MCF 10A (cell line): Measurements from ENCODE around the gene NPHS1. TPM values are rescaled to one million over a fixed set of nuclear protein-coding genes. Genes with fewer than 3 reads are reported as not detected.
"Not testable (repeated sequence)": the region's sequence is repeated elsewhere in the genome, so short reads cannot be mapped to it uniquely, and the experiment has no call there.

Experiments
- BruUV-seq: library from RNA; stranded (reverse); fragments of 400-500 nt; replicated peaks from 2 replicates; lab custom pipeline; 2021; lab: Mats Ljungman, UMichigan
- CTCF ChIA-PET: fragments of 300-600 bp; sonication (Branson Sonifier 250); formaldehyde crosslinking; extraction: SDS; loops from one replicate; lab custom pipeline; 2021; ENCODE audit warnings: antibody characterized with exemption, inconsistent platforms; lab: Yijun Ruan, JAX
- POLR2A ChIA-PET: fragments of 300-600, 350-650 bp; sonication (Branson Sonifier 250); formaldehyde crosslinking; extraction: SDS; loops from one replicate; lab custom pipeline; 2020; ENCODE audit warnings: antibody characterized with exemption, inconsistent platforms; lab: Yijun Ruan, JAX
- DNase-seq: peaks from one replicate; pipeline ENCODE4 v3.0.0-alpha.2; 2018; ENCODE audit not compliant: unreplicated experiment
- H3K27ac Mint-ChIP-seq: one replicate; pipeline ENCODE4 v1.8.0; 2022; ENCODE audit warnings: mild to moderate bottlenecking, low read depth, mixed read lengths; ENCODE audit not compliant: unreplicated experiment
- H3K27me3 Mint-ChIP-seq: one replicate; pipeline ENCODE4 v1.8.0; 2022; ENCODE audit warnings: mixed read lengths; ENCODE audit not compliant: insufficient read depth, unreplicated experiment
- H3K36me3 Mint-ChIP-seq: one replicate; pipeline ENCODE4 v1.8.0; 2022; ENCODE audit warnings: mild to moderate bottlenecking, moderate library complexity, mixed read lengths; ENCODE audit not compliant: insufficient read depth, unreplicated experiment
- H3K4me1 Mint-ChIP-seq: one replicate; pipeline ENCODE4 v1.8.0; 2022; ENCODE audit warnings: mixed read lengths; ENCODE audit not compliant: insufficient read depth, unreplicated experiment
- H3K4me3 Mint-ChIP-seq: one replicate; pipeline ENCODE4 v1.8.0; 2022; ENCODE audit warnings: mild to moderate bottlenecking, moderate library complexity, mixed read lengths; ENCODE audit not compliant: unreplicated experiment
- H3K9me3 Mint-ChIP-seq: one replicate; pipeline ENCODE4 v1.8.0; 2022; ENCODE audit warnings: mixed read lengths; ENCODE audit not compliant: unreplicated experiment
- CTCF ChIP-seq: fragments of 200-600 bp; IDR thresholded peaks from one replicate; pipeline ENCODE4 v1.8.0; 2022; ENCODE audit warnings: antibody characterized with exemption, mild to moderate bottlenecking; ENCODE audit not compliant: unreplicated experiment
- intact Hi-C: fragments of 100-400 bp; cut with micrococcal nuclease; formaldehyde crosslinking; loops from 2 replicates; pipeline ENCODE4 v1.14.1; 2022
- total RNA-seq: library from RNA; stranded (reverse); gene quantifications from 2 replicates; pipeline ENCODE4 v1.2.3, GENCODE V29; 2022

The NPHS1 gene
- total RNA-seq, 1 experiment from 2014 or later = not detected

DNA sequence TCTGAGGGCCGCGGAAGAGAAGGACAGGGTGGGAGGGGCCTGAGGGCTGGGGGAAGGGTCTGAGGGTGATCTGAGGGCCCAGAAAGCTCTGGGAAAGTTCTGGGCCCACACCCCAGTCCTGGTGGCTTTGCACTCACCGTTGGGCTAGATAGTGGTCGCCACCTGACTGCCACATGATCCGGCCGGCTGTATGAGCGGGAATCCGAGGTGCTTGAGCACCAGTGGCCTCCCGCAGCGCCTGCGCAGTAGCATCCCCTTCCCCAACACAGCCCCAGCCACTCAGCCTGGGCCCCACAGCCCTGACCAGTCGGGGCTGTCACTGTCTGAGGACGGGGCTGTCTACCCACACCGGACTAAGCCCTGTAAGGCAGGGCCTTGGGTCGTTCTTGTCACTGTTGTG is 54.6 kb downstream of the NPHS1 start:
- Mint-ChIP-seq H3K4me3 (no peak overlapping the region), H3K27me3 (peaks cover 16% of the 10 kb centered on the region)
- intact Hi-C loops = no loop called here

DNA sequence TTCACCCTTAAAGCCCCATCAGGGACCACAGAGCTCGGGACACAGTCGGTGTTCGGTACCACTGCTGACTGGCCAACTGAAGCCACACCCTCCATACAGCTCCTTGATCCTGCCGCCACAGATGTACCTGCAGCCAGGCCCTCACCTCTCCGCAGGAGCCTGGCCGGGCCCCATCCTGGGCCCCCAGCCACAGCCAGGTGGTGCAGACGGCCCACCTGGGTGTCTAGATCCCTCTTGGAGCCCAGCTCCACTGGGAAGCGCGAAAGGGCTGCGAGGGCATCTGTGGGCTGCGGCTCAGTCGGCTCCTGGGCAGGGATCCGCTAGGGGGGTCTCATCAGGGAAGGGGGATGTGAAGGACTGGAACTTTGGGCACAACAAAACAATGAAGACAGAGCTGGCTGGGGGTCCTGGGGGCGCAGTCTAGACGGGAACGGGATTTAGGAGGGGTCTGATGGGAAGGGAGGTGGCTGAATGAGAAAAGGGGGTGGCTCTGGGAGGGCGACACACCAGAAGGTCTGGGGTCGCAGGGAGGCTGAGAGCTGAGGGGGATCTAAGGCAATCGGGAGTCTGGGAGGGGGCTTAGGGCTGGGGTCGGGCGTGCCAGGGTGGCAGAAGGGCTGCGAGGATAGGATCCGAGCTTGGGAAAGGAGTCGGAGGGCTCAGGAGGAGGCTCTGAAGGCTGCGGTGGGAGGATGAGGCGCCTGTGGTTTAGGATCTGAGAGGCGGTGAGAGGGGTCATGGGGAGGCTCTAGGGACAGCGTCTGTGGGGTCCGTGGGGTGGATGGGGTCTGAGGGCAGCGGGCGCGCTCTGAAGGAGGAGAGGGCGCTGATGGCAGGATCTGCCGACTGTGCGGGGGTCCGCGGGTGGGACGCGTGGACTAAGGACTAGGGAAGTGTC is 55.4 kb downstream of the NPHS1 start:
- no TSS peak for BruUV-seq
- Mint-ChIP-seq H3K4me3 (no peak overlapping the region), H3K27me3 (peaks cover 16% of the 10 kb centered on the region), H3K9me3 (no peaks in the 10 kb centered on the region), H3K36me3 (no peaks in the 10 kb centered on the region), H3K4me1 (no peaks in the 10 kb centered on the region), H3K27ac (no peak overlapping the region)
- ChIA-PET POLR2A (no interaction called here), CTCF (interaction anchor here (0.6 kb wide), 1 partner anchor 150 kb away, joined by 5 read pairs; no protein-coding TSS in a partner anchor)
- intact Hi-C loops = no loop called here
- TF ChIP-seq CTCF = no peak
- no peak for DNase-seq

More for the DNA sequence above, 54.6 kb downstream of the NPHS1 start:
- no peak for DNase-seq
- POLR2A ChIA-PET = no interaction called here
- CTCF ChIA-PET = interaction anchor here (0.6 kb wide), 1 partner anchor 149 kb away, joined by 5 read pairs; no protein-coding TSS in a partner anchor
- Mint-ChIP-seq H3K9me3 (no peaks in the 10 kb centered on the region), H3K36me3 (no peaks in the 10 kb centered on the region), H3K4me1 (no peaks in the 10 kb centered on the region), H3K27ac (no peak overlapping the region)
- no TSS peak for BruUV-seq
- no peak for TF ChIP-seq CTCF

- intact Hi-C loops, BruUV-seq, DNase-seq, H3K9me3 Mint-ChIP-seq, CTCF ChIA-PET, POLR2A ChIA-PET, H3K36me3 Mint-ChIP-seq, H3K27ac Mint-ChIP-seq, H3K4me3 Mint-ChIP-seq, H3K4me1 Mint-ChIP-seq: not testable (repeated sequence)
- peaks cover 16% of the 10 kb centered on the region for H3K27me3 Mint-ChIP-seq
Measured at GRCh38 chr19:35795564-35795963, 56.7 kb downstream of the NPHS1 start.

DNA sequence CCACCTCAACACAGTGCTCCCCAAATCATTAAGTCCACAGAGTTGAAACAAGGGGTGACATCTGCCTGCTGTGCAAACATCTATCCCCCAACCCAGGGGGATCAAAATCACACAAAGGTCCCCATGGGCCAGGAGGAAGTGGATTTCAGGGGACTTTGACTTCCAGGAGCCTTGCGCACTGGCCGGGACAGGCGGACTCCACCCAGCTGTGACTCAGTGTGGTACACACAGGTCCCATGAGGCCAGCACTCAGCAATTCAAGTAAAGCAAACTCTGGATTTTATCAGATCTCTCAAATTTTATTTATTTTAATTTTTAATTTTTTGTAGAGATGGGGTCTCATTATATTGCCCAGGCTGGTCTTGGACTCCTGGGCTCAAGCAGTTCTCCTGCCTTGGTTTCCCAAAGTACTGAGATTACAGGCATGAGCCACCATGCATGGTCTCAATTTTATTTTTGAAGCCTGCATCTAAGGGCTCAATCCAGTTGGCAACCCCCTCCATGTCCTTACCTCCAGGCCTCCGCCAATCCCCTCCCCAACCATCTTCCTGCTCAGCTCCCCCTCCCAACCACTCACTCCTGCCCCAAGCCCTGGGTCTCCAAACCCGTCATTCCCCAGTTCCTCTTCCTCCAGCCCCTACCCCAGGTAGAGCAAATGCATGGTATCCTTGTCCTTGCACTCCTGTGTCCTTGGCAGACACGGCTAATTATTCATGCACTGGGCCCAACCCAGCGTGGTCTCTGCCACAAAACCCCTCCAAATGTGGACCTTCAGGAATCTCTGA is 58.7 kb downstream of the NPHS1 start:
- H3K27me3 Mint-ChIP-seq = peaks cover 16% of the 10 kb centered on the region
- CTCF ChIA-PET = no interaction called here
- no peaks in the 10 kb centered on the region for H3K36me3 Mint-ChIP-seq
- H3K4me1 Mint-ChIP-seq = no peaks in the 10 kb centered on the region
- BruUV-seq = no TSS peak
- POLR2A ChIA-PET = no interaction called here
- no peaks in the 10 kb centered on the region for H3K9me3 Mint-ChIP-seq
- no peak overlapping the region for H3K4me3 Mint-ChIP-seq
- DNase-seq = no peak
- no peak for TF ChIP-seq CTCF
- H3K27ac Mint-ChIP-seq = no peak overlapping the region
- intact Hi-C loops = no loop called here
